Activated T-helper 1 cell treated with anti-CD3 and anti-CD28 coated beads, Interleukin-12 subunit alpha, Interleukin-12 subunit beta, Interleukin-2, Interleukin-4 antibody, amounts not matched to agents 30 ng/mL and 10 ng/mL and 1 ng/mL, durations not matched to agents 14 hours and 24 hours and 36 hours (primary cell): ENCODE results near the gene LRP1. TPM values are rescaled to one million over a fixed set of nuclear protein-coding genes. Genes with fewer than 3 reads are reported as not detected.

Source experiments
- DNase-seq: peaks from one replicate; pipeline ENCODE4 v3.0.0; 2021; ENCODE audit warnings: low spot score
- H3K27ac Mint-ChIP-seq: one replicate; pipeline ENCODE4 v1.8.0; 2021; ENCODE audit warnings: mild to moderate bottlenecking, mixed read lengths
- H3K27me3 Mint-ChIP-seq: one replicate; pipeline ENCODE4 v1.8.0; 2022; ENCODE audit warnings: mild to moderate bottlenecking, moderate library complexity, mixed read lengths; ENCODE audit not compliant: insufficient read depth
- H3K36me3 Mint-ChIP-seq: one replicate; pipeline ENCODE4 v1.8.0; 2021; ENCODE audit warnings: low read depth, mixed read lengths
- H3K4me1 Mint-ChIP-seq: one replicate; pipeline ENCODE4 v1.8.0; 2021; ENCODE audit warnings: low read depth, mixed read lengths
- H3K4me3 Mint-ChIP-seq: one replicate; pipeline ENCODE4 v1.8.0; 2021; ENCODE audit warnings: mild to moderate bottlenecking, moderate library complexity, mixed read lengths
- H3K9me3 Mint-ChIP-seq: one replicate; pipeline ENCODE4 v1.8.0; 2021; ENCODE audit warnings: mixed read lengths
- intact Hi-C: fragments of 100-400 bp; cut with micrococcal nuclease; formaldehyde crosslinking; loops from one replicate; pipeline ENCODE4 v1.15.1; 2024
- total RNA-seq: library from RNA; stranded (reverse); gene quantifications from 2 replicates; pipeline ENCODE4 v1.2.3, GENCODE V29; 2022

LRP1 gene
- total RNA-seq, 1 donor from 2014 or later: 0.26 TPM

DNA sequence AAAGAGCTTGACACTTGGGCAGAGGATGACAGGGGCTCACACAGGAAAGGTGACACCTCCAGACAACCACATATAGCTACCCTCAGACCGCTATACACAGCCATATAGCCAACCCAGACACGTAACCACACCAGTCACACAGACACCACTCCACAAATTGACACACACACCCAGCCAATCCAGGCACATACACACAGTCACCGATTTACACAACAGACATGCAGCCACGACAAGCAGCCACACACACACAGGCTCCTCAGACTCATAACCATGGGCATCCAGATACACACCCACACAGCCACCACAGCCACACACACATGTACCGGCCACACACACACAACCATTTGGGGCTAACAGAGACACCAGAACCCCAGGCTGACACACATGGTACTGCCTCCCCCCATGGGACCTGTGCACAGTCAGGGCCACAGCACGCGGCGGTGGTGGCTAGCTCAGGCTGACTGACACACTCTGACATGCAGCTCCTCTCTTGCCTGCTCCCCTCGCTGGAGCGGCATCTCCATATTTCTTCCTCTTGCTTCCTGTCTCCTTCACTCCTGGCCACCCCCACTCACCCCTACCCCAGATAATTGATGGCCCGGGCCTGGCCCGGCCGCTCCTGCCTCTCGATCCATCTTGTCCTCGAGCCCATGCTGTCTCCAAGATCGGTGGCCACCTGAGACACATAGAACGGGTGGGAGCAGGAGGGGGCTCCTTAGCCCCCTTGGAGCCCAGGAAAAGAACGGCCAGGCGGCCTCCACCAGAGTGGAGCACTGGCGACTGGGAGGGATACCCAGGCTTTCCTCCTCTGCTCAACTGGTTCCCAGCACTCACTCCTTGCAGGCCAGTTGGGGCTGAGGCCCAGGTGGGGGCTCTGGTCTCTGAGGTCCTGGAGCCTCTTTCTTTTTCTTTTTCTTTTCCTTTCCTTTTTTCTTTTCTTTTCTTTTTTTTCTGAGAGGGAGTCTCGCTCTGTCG lies 95.2 kb downstream of the LRP1 start:
- Mint-ChIP-seq H3K4me1 (peaks cover 48% of the 10 kb centered on the region), H3K9me3 (no peaks in the 10 kb centered on the region), H3K4me3 (no peak overlapping the region), H3K27me3 (peaks cover 73% of the 10 kb centered on the region), H3K36me3 (peaks cover 4% of the 10 kb centered on the region), H3K27ac (no peak overlapping the region)
- no peak for DNase-seq
- intact Hi-C loops: loop anchor here (2.0 kb wide), 1 partner anchor 15 kb away; no protein-coding TSS in a partner anchor

DNA sequence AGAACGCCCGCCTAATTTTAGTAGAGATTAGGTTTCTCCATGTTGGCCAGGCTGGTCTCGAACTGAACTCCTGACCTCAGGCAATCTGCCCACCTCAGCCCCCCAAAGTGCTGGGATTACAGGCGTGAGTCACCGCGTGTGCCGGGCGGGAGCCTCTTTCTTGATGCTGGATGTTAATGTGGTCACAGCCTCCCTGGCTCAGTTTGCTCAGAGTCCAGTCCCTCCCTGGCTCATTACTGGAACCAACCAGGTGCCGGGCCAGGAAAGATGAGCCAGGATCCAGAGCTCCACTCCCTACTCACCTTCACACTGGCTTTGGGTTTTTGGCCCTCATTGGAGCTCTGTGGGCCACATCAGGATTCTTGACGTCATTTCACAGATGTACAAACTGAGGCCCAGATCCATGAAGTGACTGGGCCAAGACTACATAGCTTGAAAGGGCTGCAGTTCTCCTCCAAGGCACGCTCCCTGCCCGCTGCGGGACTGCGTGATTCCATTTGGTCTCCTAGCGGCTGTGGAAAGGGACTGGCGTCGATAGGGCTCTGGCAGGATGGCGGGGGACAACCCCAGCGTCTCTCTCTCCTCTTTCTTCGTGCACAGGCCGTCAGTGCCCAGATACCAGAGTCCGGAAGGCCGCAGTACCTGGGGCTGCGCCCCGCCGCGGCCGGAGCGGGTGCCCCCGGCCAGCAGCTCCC lies 96.1 kb downstream of the LRP1 start:
- intact Hi-C loops: loop anchor here (2.0 kb wide), 1 partner anchor 14 kb away; no protein-coding TSS in a partner anchor
- DNase-seq: no peak
- H3K27me3 Mint-ChIP-seq: peaks cover 63% of the 10 kb centered on the region
- no peak overlapping the region for H3K27ac Mint-ChIP-seq
- H3K4me3 Mint-ChIP-seq: no peak overlapping the region
- peaks cover 4% of the 10 kb centered on the region for H3K36me3 Mint-ChIP-seq
- H3K4me1 Mint-ChIP-seq: peaks cover 57% of the 10 kb centered on the region
- no peaks in the 10 kb centered on the region for H3K9me3 Mint-ChIP-seq

DNA sequence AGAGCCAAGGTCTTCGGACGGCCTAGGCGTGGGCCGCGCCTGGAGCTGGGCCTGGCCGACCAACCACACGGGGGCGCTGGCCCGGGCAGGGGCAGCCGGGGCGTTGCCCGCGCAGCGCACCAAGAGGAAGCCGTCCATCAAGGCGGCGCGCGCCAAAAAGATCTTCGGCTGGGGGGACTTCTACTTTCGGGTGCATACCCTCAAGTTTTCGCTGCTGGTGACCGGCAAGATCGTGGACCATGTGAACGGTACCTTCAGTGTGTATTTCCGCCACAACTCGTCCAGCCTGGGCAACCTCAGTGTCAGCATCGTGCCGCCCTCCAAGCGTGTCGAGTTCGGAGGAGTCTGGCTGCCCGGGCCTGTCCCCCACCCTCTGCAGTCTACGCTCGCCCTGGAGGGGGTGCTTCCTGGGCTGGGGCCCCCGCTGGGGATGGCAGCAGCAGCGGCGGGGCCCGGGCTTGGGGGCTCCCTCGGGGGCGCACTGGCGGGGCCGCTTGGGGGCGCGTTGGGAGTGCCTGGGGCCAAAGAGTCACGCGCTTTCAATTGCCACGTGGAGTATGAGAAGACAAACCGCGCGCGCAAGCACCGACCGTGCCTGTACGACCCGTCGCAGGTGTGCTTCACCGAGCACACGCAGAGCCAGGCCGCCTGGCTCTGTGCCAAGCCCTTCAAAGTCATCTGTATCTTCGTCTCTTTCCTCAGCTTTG lies 96.8 kb downstream of the LRP1 start:
- no peaks in the 10 kb centered on the region for H3K9me3 Mint-ChIP-seq
- peak; percentile 53 for DNase-seq
- peaks cover 62% of the 10 kb centered on the region for H3K4me1 Mint-ChIP-seq
- peak overlapping the region; percentile 50 for H3K27ac Mint-ChIP-seq
- H3K36me3 Mint-ChIP-seq: peaks cover 4% of the 10 kb centered on the region
- peak overlapping the region; percentile 19 for H3K4me3 Mint-ChIP-seq
- peaks cover 58% of the 10 kb centered on the region for H3K27me3 Mint-ChIP-seq
- intact Hi-C loops: loop anchor here (2.0 to 5.0 kb wide), 2 partner anchors 14 to 138 kb away; partner anchors contain the start of gene NAB2

DNA sequence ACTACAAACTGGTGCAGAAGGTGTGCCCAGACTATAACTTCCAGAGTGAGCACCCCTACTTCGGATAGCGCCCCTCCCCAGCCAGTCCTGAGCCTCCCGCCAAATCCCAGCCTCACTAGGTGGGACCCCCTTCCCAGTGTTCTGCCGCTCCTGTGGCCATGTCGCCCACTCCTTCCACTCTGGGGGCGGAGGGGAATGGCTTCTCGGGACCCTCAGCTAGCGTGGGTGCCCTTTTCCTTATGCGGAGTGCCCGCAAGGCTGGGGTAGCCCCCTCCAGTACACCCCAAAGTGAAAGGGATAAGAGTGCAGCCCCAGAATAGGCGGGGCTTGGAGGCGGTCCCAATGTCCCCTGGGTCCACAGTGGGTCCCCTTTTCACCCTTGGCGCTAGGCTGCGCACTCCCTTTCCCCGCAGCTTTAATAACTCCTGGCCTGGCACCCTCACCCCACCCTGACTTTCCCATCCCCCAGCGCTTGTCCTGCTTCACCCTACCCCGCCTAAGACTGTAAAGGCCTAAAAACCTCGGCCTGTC lies 97.5 kb downstream of the LRP1 start:
- no peak for DNase-seq
- peak overlapping the region; percentile 19 for H3K4me3 Mint-ChIP-seq
- H3K9me3 Mint-ChIP-seq: no peaks in the 10 kb centered on the region
- peaks cover 66% of the 10 kb centered on the region for H3K4me1 Mint-ChIP-seq
- intact Hi-C loops: loop anchor here (2.0 to 5.0 kb wide), 2 partner anchors 13 to 138 kb away; partner anchors contain the start of gene NAB2
- H3K27me3 Mint-ChIP-seq: peaks cover 54% of the 10 kb centered on the region
- peaks cover 9% of the 10 kb centered on the region for H3K36me3 Mint-ChIP-seq
- peak overlapping the region; percentile 45 for H3K27ac Mint-ChIP-seq

DNA sequence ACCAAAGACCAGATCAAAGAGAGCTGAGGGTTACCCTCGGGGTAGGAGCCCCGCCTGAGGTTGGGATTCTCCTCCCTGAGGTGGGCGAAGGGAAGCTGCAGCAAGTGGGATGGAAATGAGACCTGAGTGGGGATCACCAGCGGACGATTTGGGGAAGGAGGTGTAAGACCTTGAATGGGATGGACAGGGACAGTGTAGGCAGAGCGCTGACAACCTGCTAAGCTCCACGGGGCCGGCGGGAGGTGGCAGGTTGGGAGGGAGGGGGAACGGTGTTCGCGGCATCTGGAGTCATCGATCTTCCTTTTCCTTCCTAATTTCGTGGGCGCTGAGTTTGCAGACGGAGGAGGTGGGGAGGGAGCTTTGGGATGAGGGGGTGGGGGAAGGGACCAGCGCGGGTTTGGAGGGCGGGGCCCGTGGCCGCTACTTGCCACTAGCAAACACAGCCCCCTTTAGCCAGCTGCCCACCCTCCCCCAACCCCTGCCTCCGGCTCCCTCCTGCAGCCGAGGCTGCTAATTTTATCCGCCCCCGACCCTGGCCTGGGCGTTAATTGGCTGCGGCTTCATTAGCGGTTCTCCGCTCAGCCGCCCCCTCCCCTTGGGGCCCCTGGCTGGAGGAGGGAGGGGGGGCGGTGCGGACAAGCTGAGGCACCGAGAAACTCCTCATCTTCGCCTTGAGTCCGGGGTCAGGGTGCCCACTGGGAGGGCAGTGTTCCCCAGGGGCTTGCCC lies 98.5 kb downstream of the LRP1 start:
- peaks cover 9% of the 10 kb centered on the region for H3K36me3 Mint-ChIP-seq
- H3K27me3 Mint-ChIP-seq: peaks cover 44% of the 10 kb centered on the region
- intact Hi-C loops: loop anchor here (5.0 kb wide), 1 partner anchor 139 kb away; the partner anchor contains the start of gene NAB2
- H3K4me1 Mint-ChIP-seq: peaks cover 64% of the 10 kb centered on the region
- H3K27ac Mint-ChIP-seq: peak overlapping the region; percentile 69
- peak overlapping the region; percentile 43 for H3K4me3 Mint-ChIP-seq
- H3K9me3 Mint-ChIP-seq: no peaks in the 10 kb centered on the region
- no peak for DNase-seq

DNA sequence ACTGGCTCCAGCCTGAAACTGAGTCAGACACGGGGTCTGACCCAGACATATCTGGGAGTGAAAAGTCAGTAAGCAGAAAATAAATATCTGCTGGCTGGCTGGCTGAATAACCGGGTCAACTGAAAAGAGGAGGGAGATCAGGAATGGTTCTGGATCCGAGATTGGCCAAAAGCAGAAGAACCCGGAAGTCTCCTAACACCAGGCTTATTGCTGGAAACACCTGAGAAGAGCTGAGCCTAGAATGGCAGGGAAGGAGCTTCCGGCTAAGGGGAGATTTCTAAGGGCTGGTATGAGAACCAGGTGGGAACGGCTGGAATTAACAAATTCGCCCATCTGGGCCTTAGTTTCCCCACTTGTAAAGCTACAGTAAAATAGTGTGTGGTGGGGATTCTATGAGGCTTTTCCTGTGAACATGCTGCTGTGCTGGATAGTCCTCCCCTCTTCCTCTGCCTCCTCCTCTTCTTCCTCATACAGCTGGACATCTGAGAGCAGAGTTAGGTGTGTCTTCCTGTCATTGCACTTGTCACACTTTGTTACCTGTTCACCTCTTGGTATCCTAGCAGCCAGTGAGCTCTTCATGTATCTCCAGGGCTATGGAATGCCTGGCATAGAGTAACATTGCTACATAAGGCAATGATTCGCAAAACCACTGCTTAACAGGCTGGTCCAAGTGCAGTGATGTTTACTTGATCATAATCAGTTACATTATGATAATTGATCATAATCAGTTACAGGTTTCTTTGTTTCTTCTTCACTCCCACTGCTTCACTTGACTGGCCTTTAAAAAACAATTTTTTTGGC lies 99.2 kb downstream of the LRP1 start:
- no peaks in the 10 kb centered on the region for H3K9me3 Mint-ChIP-seq
- H3K27me3 Mint-ChIP-seq: peaks cover 39% of the 10 kb centered on the region
- H3K4me3 Mint-ChIP-seq: peak overlapping the region; percentile 28

DNA sequence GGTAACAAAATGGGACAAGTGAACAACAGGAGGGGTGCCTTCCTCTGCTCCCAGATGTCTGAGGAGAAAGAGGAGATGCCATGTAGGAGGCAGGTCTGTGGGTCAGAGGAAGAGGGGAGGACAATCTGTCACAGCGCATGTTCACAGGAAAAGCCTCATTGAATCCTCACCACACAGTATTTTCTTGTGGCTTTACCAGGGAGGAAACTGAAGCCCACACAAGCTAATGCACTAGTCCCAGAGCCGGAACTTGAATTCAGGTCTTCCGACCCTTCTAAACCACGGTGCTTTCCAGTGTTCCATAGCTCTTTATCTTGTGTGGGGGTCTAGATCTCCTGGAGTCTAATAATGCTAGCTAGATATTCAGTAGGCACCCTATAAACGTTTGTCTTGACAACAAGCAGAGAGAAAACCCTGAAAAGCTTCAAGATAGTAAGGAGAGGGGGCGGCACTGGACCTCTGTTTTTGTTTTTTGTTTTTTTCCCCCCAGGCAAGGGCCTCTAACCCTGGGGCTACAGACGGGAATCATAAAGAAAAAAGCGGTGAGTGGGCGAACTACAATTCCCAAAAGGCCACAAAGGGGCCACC lies 100.9 kb downstream of the LRP1 start:
- no peak for DNase-seq
- peak overlapping the region; percentile 96 for H3K27ac Mint-ChIP-seq
- H3K27me3 Mint-ChIP-seq: peaks cover 23% of the 10 kb centered on the region
- H3K4me3 Mint-ChIP-seq: peak overlapping the region; percentile 98
- H3K4me1 Mint-ChIP-seq: peaks cover 60% of the 10 kb centered on the region
- intact Hi-C loops: loop anchor here (1.0 to 5.0 kb wide), 3 partner anchors 10 to 142 kb away; partner anchors contain the start of gene NAB2
- H3K9me3 Mint-ChIP-seq: no peaks in the 10 kb centered on the region
- peaks cover 24% of the 10 kb centered on the region for H3K36me3 Mint-ChIP-seq

More for the DNA sequence above, 99.2 kb downstream of the LRP1 start:
- H3K36me3 Mint-ChIP-seq: peaks cover 15% of the 10 kb centered on the region
- peaks cover 64% of the 10 kb centered on the region for H3K4me1 Mint-ChIP-seq
- H3K27ac Mint-ChIP-seq: no peak overlapping the region
- DNase-seq: no peak
- intact Hi-C loops: loop anchor here (5.0 kb wide), 1 partner anchor 140 kb away; the partner anchor contains the start of gene NAB2

DNA sequence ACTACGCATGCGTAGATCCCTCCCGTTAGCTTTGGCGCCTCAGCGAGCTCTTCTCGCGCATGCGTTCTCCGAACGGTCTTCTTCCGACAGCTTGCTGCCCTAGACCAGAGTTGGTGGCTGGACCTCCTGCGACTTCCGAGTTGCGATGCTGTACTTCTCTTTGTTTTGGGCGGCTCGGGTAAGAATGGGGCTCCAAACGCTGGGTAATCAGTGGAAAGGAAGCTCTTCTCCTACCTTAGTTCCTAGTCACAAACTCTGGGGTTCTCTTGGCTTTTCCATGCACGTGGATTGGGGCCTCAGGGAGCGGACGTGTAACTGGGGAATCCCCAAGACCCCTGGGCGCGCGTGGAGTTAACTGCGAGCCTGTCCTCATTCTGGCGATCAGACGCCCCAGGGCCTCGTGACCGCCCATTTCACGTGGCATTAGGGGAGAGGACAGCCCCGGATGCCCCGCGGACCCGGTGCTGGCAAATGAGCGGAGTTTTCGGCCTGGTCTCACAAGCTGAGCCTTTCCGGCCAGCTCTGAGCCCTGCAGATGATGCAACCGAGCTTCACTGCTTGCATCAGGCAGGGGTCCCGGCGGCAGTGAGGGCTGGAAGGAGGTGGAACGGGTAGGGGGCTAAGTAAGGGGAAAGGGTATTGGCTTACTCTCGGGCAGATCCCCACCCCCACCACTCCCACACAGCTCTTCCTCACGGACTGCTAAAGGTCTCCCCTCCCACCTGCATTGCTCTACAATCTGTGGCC lies 101.5 kb downstream of the LRP1 start, which contains the start of gene SHMT2:
Gene SHMT2, plus strand, starts transcription at position 78 of the 747 bp plus-strand sequence. Its CDS starts 68 bp downstream, at position 146.
- H3K27me3 Mint-ChIP-seq: peaks cover 20% of the 10 kb centered on the region
- peak within 1 kb of the TSS; percentile 98 for H3K4me3 Mint-ChIP-seq
- peak; percentile 92 for DNase-seq
- H3K4me1 Mint-ChIP-seq: peaks cover 64% of the 10 kb centered on the region
- H3K9me3 Mint-ChIP-seq: no peaks in the 10 kb centered on the region
- H3K27ac Mint-ChIP-seq: peak within 1 kb of the TSS; percentile 96
- peaks cover 30% of the 10 kb centered on the region for H3K36me3 Mint-ChIP-seq
- intact Hi-C loops: loop anchor here (1.0 to 5.0 kb wide), 3 partner anchors 9 to 143 kb away; partner anchors contain the start of gene NAB2

DNA sequence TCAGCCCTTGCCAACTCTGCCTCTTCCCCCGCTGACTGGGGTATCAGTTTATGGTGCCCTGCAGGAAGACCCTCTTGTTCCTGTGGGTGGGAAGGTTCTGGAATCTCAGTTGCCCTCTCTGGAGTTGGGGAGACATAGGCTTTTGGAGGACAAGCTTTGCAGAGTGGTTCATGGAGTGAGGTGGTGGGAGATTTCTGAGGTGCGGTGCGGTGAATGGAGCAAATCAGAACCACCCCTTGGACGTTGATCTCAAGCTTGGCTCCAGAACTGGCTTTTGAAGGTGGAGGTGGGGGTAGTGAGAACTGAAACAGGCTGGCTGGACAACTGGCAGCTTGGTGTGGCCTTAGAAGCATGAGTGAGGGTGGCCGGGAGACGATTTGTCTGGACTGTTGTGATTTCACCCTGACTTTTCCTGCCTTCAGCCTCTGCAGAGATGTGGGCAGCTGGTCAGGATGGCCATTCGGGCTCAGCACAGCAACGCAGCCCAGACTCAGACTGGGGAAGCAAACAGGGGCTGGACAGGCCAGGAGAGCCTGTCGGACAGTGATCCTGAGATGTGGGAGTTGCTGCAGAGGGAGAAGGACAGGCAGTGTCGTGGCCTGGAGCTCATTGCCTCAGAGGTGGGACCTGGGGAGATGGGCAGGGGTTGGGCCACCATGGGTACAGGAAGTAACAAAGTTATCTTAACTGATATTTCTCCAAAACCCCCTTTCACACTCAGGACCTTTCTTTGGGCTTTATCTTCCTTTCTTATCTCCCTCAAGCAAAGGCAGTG lies 102.3 kb downstream of the LRP1 start:
- intact Hi-C loops: no loop called here
- Mint-ChIP-seq H3K4me3 (peak overlapping the region; percentile 98), H3K4me1 (peaks cover 61% of the 10 kb centered on the region), H3K36me3 (peaks cover 33% of the 10 kb centered on the region), H3K9me3 (no peaks in the 10 kb centered on the region), H3K27ac (peak overlapping the region; percentile 96), H3K27me3 (peaks cover 15% of the 10 kb centered on the region)
- DNase-seq: no peak
